Measurements from ENCODE around the gene PARN.

Gene PARN

DNA sequence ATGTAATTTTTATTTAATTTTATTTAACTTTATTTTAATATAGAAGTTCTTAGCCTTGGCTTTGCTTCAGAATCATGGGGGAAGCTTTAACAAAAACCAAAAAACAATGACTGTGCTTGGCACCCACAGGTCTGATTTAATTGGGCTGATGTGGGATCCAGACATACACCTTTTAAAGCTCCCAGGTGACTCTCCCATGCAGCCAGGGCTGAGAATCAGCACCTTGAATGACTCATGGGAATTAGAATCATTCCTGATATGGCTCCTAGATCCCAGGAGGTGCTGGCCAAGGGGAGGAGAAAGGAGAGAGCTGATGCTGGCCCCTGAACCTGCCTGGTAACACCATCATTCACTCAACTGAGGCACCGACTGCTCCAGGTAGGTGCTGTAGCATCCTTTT lies 240.7 kb downstream of the PARN start:
- Mint-ChIP-seq H3K36me3 (ENCODE audit: low read depth) (no peaks in the 10 kb centered on the region), H3K4me1 (no peaks in the 10 kb centered on the region), H3K4me3 (no peak overlapping the region), H3K9me3 (peaks cover 2% of the 10 kb centered on the region), H3K27me3 (ENCODE audit: low read depth) (peaks cover 9% of the 10 kb centered on the region), H3K27ac (no peak overlapping the region)
- TF ChIP-seq CTCF (IDR thresholded peaks at IDR 0.05; ENCODE audit: unreplicated experiment in 3 of 3), result no peak

DNA sequence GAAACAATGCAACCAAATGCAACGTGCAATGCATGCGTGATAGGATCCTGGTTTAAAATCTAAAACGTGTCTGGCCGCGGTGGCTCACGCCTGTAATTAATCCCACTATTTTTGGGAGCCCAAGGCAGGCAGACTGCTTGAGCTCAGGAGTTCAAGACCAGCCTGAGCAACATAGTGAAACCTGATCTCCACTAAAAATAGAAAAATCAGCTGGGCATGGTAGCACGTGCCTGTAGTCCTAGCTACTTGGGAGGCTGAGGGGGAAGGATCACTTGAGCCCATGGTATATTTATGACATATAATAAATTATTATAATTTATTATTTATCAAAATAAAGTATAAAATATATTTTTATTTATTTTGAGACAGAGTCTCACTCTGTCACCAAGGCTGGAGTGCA lies 241.8 kb downstream of the PARN start:
- Mint-ChIP-seq H3K27ac (no peak overlapping the region), H3K36me3 (ENCODE audit: low read depth) (no peaks in the 10 kb centered on the region), H3K4me3 (no peak overlapping the region), H3K4me1 (no peaks in the 10 kb centered on the region), H3K27me3 (ENCODE audit: low read depth) (peaks cover 9% of the 10 kb centered on the region), H3K9me3 (peaks cover 5% of the 10 kb centered on the region)
- no peak for TF ChIP-seq CTCF (IDR thresholded peaks at IDR 0.05; ENCODE audit: unreplicated experiment in 3 of 3)

GRCh38 chr16:14386115-14386514 lies 243.9 kb downstream of the PARN start:
- no peak overlapping the region for H3K4me3 Mint-ChIP-seq
- H3K36me3 Mint-ChIP-seq (ENCODE audit: low read depth), result no peaks in the 10 kb centered on the region
- peaks cover 9% of the 10 kb centered on the region for H3K27me3 Mint-ChIP-seq (ENCODE audit: low read depth)
- H3K4me1 Mint-ChIP-seq, result no peaks in the 10 kb centered on the region
- no peak overlapping the region for H3K27ac Mint-ChIP-seq
- TF ChIP-seq CTCF (IDR thresholded peaks at IDR 0.05; ENCODE audit: unreplicated experiment in 3 of 3), result no peak
- H3K9me3 Mint-ChIP-seq, result peaks cover 5% of the 10 kb centered on the region

Measured in nephron (organoid).